ENCODE data around the gene AQP2. TPM values are rescaled to one million over a fixed set of nuclear protein-coding genes. Genes with fewer than 3 reads are reported as not detected.

The AQP2 gene
- total RNA-seq, 1 experiment from 2014 or later = not detected

GRCh38 chr12:49930515-49931288 is 19.8 kb upstream of the AQP2 start:
- intact Hi-C loops (cut with micrococcal nuclease) = no loop called here
- no peaks in the 10 kb centered on the region for H4K20me1 ChIP-seq (ENCODE audit: insufficient read depth)
- RAD21 ChIA-PET (ENCODE audit: low non-redundant PET in 1 of 2, low total read pairs in 2 of 2, uncharacterized antibody in 2 of 2, unreplicated experiment in 2 of 2) = no interaction called here
- CTCF ChIA-PET = interaction anchor here (8.3 kb wide), 1 partner anchor 15 kb away, joined by 44 read pairs; no protein-coding TSS in a partner anchor
- no peak overlapping the region for H3K9ac ChIP-seq (ENCODE audit: low read length)
- ATAC-seq = no peak
- no peaks in the 10 kb centered on the region for H3K27me3 ChIP-seq (ENCODE audit: insufficient read depth, low read length)
- no peak overlapping the region for H2AFZ ChIP-seq (ENCODE audit: low read depth, low read length, poor library complexity, severe bottlenecking)
- H3K36me3 ChIP-seq (ENCODE audit: control insufficient read depth in 1 of 2, insufficient read depth in 2 of 2, low read length in 2 of 2) = no peaks in the 10 kb centered on the region
- POLR2A ChIA-PET = no interaction called here
- H3K9me3 ChIP-seq (ENCODE audit: control insufficient read depth in 1 of 2, insufficient read depth in 1 of 2, low read depth in 1 of 2, low read length in 2 of 2) = no peaks in the 10 kb centered on the region
- no TSS peak for BruUV-seq (replicated peaks)
- no peak for DNase-seq (ENCODE audit: low read depth, low spot score)
- no peak overlapping the region for H3K4me3 ChIP-seq (replicated peaks in 1 of 2; ENCODE audit: low read depth in 1 of 2, low read length in 2 of 2)
- H3K4me2 ChIP-seq (ENCODE audit: low read length) = no peak overlapping the region
- H3K27ac ChIP-seq (ENCODE audit: low read depth, low read length) = no peak overlapping the region
- TF ChIP-seq ATF3 (IDR thresholded peaks at IDR 0.05) (0 out of 2 replicates have a peak, but pooled peaks have one; percentile 1), FOSL1 (IDR thresholded peaks at IDR 0.05; ENCODE audit: low read depth) (peak; percentile 50; the same call in 1 of the 2 replicates), EZH2 (IDR thresholded peaks at IDR 0.05) (no peak), CEBPB (IDR thresholded peaks at IDR 0.05; ENCODE audit: low read depth) (no peak; the same call in 1 of the 2 replicates), EGR1 (IDR thresholded peaks at IDR 0.05; ENCODE audit: low read depth) (no peak), CBX3 (IDR thresholded peaks at IDR 0.05; ENCODE audit: low read depth) (no peak), POLR2A (IDR thresholded peaks at IDR 0.05; ENCODE audit: borderline replicate concordance, extremely low read depth, insufficient read depth, insufficient read length) (no peak), JUND (IDR thresholded peaks at IDR 0.05) (no peak), SIN3A (IDR thresholded peaks at IDR 0.05; ENCODE audit: low read depth) (no peak), SP1 (IDR thresholded peaks at IDR 0.05; ENCODE audit: low read depth) (0 out of 2 replicates have a peak, but pooled peaks have one; percentile 22)
- TF ChIP-seq, protein P1, sequence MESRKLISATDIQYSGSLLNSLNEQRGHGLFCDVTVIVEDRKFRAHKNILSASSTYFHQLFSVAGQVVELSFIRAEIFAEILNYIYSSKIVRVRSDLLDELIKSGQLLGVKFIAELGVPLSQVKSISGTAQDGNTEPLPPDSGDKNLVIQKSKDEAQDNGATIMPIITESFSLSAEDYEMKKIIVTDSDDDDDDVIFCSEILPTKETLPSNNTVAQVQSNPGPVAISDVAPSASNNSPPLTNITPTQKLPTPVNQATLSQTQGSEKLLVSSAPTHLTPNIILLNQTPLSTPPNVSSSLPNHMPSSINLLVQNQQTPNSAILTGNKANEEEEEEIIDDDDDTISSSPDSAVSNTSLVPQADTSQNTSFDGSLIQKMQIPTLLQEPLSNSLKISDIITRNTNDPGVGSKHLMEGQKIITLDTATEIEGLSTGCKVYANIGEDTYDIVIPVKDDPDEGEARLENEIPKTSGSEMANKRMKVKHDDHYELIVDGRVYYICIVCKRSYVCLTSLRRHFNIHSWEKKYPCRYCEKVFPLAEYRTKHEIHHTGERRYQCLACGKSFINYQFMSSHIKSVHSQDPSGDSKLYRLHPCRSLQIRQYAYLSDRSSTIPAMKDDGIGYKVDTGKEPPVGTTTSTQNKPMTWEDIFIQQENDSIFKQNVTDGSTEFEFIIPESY (IDR thresholded peaks at IDR 0.05; ENCODE audit: extremely low read depth, insufficient replicate concordance, low read length) = no peak
- H3K4me1 ChIP-seq (ENCODE audit: control insufficient read depth in 1 of 2, insufficient read depth in 2 of 2, low read length in 2 of 2) = no peaks in the 10 kb centered on the region; a peak in 1 of 4 replicates
- H3K9me2 ChIP-seq (ENCODE audit: insufficient read depth) = no peaks in the 10 kb centered on the region
- no peaks in the 10 kb centered on the region for H3K79me2 ChIP-seq (ENCODE audit: insufficient read depth, low read length)

All from HCT116 (cell line).